IMR-90 (cell line): ENCODE measurements around the gene MTFR1L.

Experiments used
- CEBPB ChIP-seq: IDR thresholded peaks from 2 replicates; pipeline ENCODE4 v1.6.1; 2012; ENCODE audit warnings: low read depth, low read length, improper control_type of control experiment
- CHD1 ChIP-seq: IDR thresholded peaks from 2 replicates; pipeline ENCODE4 v1.6.1; 2012; ENCODE audit warnings: low read depth, low read length, improper control_type of control experiment
- CTCF ChIP-seq: conservative IDR thresholded peaks from 2 replicates; pipeline ENCODE4 v1.5.1; 2012; ENCODE audit warnings: mild to moderate bottlenecking, low read depth, low read length, improper control_type of control experiment
- FOS ChIP-seq: fragments of 150-350 bp; IDR thresholded peaks from 2 replicates; pipeline ENCODE4 v1.6.1; 2016; ENCODE audit warnings: low read depth, low read length
- MAZ ChIP-seq: IDR thresholded peaks from 2 replicates; pipeline ENCODE4 v1.6.1; 2012; ENCODE audit warnings: low read depth, mild to moderate bottlenecking, low read length, improper control_type of control experiment, moderate library complexity, borderline replicate concordance
- POLR2A ChIP-seq: IDR thresholded peaks from 2 replicates; pipeline ENCODE4 v1.6.1; 2012; ENCODE audit warnings: mild to moderate bottlenecking, low read depth, low read length
- RAD21 ChIP-seq: IDR thresholded peaks from 2 replicates; pipeline ENCODE4 v1.6.1; 2012; ENCODE audit warnings: low read length, improper control_type of control experiment
- RCOR1 ChIP-seq: IDR thresholded peaks from 2 replicates; pipeline ENCODE4 v1.6.1; 2012; ENCODE audit warnings: mild to moderate bottlenecking, low read length, improper control_type of control experiment; ENCODE audit not compliant: insufficient replicate concordance
- TF ChIP-seq, protein P1 (sequence below): fragments of 150-350 bp; IDR thresholded peaks from 2 replicates; pipeline ENCODE4 v1.6.1; 2017; ENCODE audit warnings: mild to moderate bottlenecking, antibody characterized with exemption, low read length, low read depth
- TF ChIP-seq, protein P2 (sequence below): fragments of 150-350 bp; IDR thresholded peaks from 2 replicates; pipeline ENCODE4 v1.6.1; 2016; ENCODE audit warnings: low read depth, mild to moderate bottlenecking, low read length, moderate library complexity, borderline replicate concordance

DNA sequence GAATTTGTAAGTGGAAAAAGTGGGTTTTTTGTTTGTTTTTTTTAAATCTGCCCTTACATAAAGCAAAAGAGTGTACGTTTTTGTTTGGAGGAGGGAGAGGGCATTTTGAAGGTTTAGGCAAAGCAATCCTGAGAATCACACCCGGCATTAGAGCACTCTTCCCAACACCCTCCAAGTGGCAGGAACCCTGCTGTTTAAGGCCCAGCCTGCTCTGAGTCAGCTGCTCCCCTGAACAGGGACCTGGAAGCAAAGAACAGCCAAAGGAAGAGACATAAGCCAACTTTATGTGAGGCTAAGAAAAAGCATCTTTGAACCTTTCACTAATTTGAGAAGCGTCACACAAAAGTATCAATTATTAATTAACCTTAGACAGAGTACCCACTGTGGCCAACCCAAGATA, 16.9 kb downstream of the MTFR1L start:
- TF ChIP-seq CTCF (no peak), RCOR1 (no peak), MAZ (no peak), POLR2A (no peak), FOS (no peak), RAD21 (no peak), CEBPB (no peak), CHD1 (no peak)
- TF ChIP-seq, protein P1, sequence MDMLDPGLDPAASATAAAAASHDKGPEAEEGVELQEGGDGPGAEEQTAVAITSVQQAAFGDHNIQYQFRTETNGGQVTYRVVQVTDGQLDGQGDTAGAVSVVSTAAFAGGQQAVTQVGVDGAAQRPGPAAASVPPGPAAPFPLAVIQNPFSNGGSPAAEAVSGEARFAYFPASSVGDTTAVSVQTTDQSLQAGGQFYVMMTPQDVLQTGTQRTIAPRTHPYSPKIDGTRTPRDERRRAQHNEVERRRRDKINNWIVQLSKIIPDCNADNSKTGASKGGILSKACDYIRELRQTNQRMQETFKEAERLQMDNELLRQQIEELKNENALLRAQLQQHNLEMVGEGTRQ, result no peak
- TF ChIP-seq, protein P2, sequence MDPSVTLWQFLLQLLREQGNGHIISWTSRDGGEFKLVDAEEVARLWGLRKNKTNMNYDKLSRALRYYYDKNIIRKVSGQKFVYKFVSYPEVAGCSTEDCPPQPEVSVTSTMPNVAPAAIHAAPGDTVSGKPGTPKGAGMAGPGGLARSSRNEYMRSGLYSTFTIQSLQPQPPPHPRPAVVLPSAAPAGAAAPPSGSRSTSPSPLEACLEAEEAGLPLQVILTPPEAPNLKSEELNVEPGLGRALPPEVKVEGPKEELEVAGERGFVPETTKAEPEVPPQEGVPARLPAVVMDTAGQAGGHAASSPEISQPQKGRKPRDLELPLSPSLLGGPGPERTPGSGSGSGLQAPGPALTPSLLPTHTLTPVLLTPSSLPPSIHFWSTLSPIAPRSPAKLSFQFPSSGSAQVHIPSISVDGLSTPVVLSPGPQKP, result no peak
